Parathyroid adenoma (tissue), 2 donors: ENCODE results near the gene NPRL2.

Experiments used
- H2AFZ ChIP-seq: fragments of 300-600 bp; sonication (generic); one replicate; pipeline ENCODE4 v1.7.0; 2017; ENCODE audit warnings: antibody characterized with exemption, mild to moderate bottlenecking
- H3K27ac ChIP-seq: fragments of 300-600 bp; sonication (generic); one replicate; pipeline ENCODE4 v1.7.0; 2017
- H3K27me3 ChIP-seq: fragments of 300-600 bp; sonication (generic); one replicate; pipeline ENCODE4 v1.7.0; 2017; ENCODE audit warnings: low read length; ENCODE audit not compliant: control insufficient read depth, insufficient read depth
- H3K36me3 ChIP-seq: fragments of 300-600 bp; sonication (generic); one replicate; pipeline ENCODE4 v1.7.0; 2017; ENCODE audit warnings: low read length; ENCODE audit not compliant: control insufficient read depth, insufficient read depth
- H3K4me1 ChIP-seq: fragments of 300-600 bp; sonication (generic); one replicate; pipeline ENCODE4 v1.7.0; 2017; ENCODE audit warnings: control low read depth
- H3K4me2 ChIP-seq: fragments of 300-600 bp; sonication (generic); one replicate; pipeline ENCODE4 v1.7.0; 2017; ENCODE audit warnings: low read length
- H3K4me3 ChIP-seq: fragments of 300-600 bp; sonication (generic); one replicate; pipeline ENCODE4 v1.7.0; 2017; ENCODE audit warnings: low read depth, low read length
- H3K79me2 ChIP-seq: fragments of 300-600 bp; sonication (generic); one replicate; pipeline ENCODE4 v1.7.0; 2017; ENCODE audit warnings: control low read depth
- H3K9ac ChIP-seq: fragments of 300-600 bp; sonication (generic); one replicate; pipeline ENCODE4 v1.7.0; 2017; ENCODE audit warnings: mild to moderate bottlenecking
- H3K9me3 ChIP-seq: fragments of 300-600 bp; sonication (generic); one replicate; pipeline ENCODE4 v1.7.0; 2017; ENCODE audit warnings: low read length; ENCODE audit not compliant: control insufficient read depth
- CTCF ChIP-seq: fragments of 300-600 bp; sonication (generic); IDR thresholded peaks from one replicate; pipeline ENCODE4 v1.7.0; 2017; ENCODE audit warnings: antibody characterized with exemption, mild to moderate bottlenecking
- donor health status: primary hyperparathyroidism.

NPRL2 gene

GRCh38 chr3:50327129-50327528 is 23.4 kb downstream of the NPRL2 start:
- Histone ChIP-seq H2AFZ (no peak overlapping the region), H3K4me1 (peaks cover 16% of the 10 kb centered on the region), H3K4me2 (peak overlapping the region; percentile 90), H3K79me2 (peaks cover 12% of the 10 kb centered on the region), H3K27ac (no peak overlapping the region), H3K9ac (peak overlapping the region; percentile 95), H3K4me3 (peak overlapping the region; percentile 84), H3K27me3 (no peaks in the 10 kb centered on the region), H3K9me3 (no peaks in the 10 kb centered on the region), H3K36me3 (no peaks in the 10 kb centered on the region)
- TF ChIP-seq CTCF, result no peak

- H3K27ac ChIP-seq, result no peak overlapping the region
These were observed 24.4 kb downstream of the NPRL2 start for GRCh38 chr3:50326182-50326541.

GRCh38 chr3:50325497-50326181 is 24.9 kb downstream of the NPRL2 start:
- Histone ChIP-seq H3K4me3 (no peak overlapping the region), H3K4me2 (no peak overlapping the region), H3K9me3 (no peaks in the 10 kb centered on the region), H3K27me3 (no peaks in the 10 kb centered on the region), H3K79me2 (peaks cover 12% of the 10 kb centered on the region), H2AFZ (no peak overlapping the region), H3K36me3 (no peaks in the 10 kb centered on the region), H3K4me1 (peaks cover 21% of the 10 kb centered on the region), H3K9ac (no peak overlapping the region), H3K27ac (no peak overlapping the region)
- no peak for TF ChIP-seq CTCF

More at GRCh38 chr3:50326182-50326541, 24.4 kb downstream of the NPRL2 start:
- Histone ChIP-seq H3K9ac (no peak overlapping the region), H3K27me3 (no peaks in the 10 kb centered on the region), H3K4me1 (peaks cover 21% of the 10 kb centered on the region), H3K9me3 (no peaks in the 10 kb centered on the region), H3K79me2 (peaks cover 12% of the 10 kb centered on the region), H3K36me3 (no peaks in the 10 kb centered on the region), H2AFZ (no peak overlapping the region), H3K4me3 (no peak overlapping the region), H3K4me2 (no peak overlapping the region)
- no peak for TF ChIP-seq CTCF

- Histone ChIP-seq H3K4me1 (peaks cover 26% of the 10 kb centered on the region), H3K27ac (no peak overlapping the region)
These were observed 25.5 kb downstream of the NPRL2 start for GRCh38 chr3:50325113-50325480.

More at GRCh38 chr3:50325113-50325480, 25.5 kb downstream of the NPRL2 start:
- TF ChIP-seq CTCF, result no peak
- H3K79me2 ChIP-seq, result peaks cover 12% of the 10 kb centered on the region
- no peak overlapping the region for H3K9ac ChIP-seq
- H3K36me3 ChIP-seq, result no peaks in the 10 kb centered on the region
- H2AFZ ChIP-seq, result no peak overlapping the region
- no peaks in the 10 kb centered on the region for H3K9me3 ChIP-seq
- H3K4me2 ChIP-seq, result no peak overlapping the region
- H3K27me3 ChIP-seq, result no peaks in the 10 kb centered on the region
- H3K4me3 ChIP-seq, result no peak overlapping the region
